LHCN-M2 (cell line): ENCODE measurements around the gene SLC17A1. TPM values are rescaled to one million over a fixed set of nuclear protein-coding genes. Genes with fewer than 3 reads are reported as not detected.
"Not testable (repeated sequence)": the region's sequence is repeated elsewhere in the genome, so short reads cannot be mapped to it uniquely, and the experiment has no call there.

Experiments used
- DNase-seq: peaks from one replicate; pipeline ENCODE4 v3.0.0-alpha.2; 2012; ENCODE audit warnings: low read depth
- total RNA-seq: library from RNA; depleted of rRNA; stranded (reverse); fragments of >200 nt; gene quantifications from 2 replicates; pipeline ENCODE4 v1.2.3, GENCODE V29; 2014; rRNA removed

The SLC17A1 gene
- total RNA-seq, 1 experiment from 2014 or later: not detected

DNA sequence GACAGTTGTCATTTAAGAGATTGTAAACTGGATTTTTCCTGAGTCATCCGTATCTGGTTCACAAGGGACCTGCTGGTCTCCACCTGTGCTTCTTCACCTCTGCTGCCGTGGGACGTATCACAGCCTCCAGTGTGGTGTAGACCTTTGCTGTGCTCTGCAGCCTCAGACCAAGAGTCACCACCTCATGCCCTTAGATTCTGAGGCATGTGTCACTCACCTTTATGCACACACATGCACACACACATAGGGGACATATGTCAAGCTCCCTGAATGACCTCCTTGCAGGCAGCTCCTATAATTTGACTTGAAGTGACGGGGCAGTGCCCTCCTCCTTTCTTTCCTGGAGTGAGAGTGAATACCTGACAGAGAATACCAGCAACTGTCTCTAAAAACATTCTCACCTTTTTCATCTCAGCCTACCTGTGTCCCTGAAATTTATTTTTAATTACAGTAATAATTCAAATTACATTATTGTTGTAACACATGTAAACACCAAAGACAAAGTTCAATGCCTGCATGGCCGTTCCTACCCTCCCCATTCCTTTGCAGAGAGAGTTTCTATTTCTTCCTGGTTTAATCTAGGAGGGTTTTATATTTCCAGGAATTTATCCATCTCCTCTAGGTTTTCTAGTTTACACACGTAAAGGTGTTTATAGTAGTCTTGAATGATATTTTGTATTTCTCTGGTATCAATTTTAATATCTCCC is 73.8 kb downstream of the SLC17A1 start:
- no peak for DNase-seq

GRCh38 chr6:25756382-25757363 is 75.2 kb downstream of the SLC17A1 start:
- peak; percentile 2 for DNase-seq

- DNase-seq: no peak
Measured at GRCh38 chr6:25755483-25755882, 76.4 kb downstream of the SLC17A1 start.

- DNase-seq: no peak
Measured at GRCh38 chr6:25754535-25754934, 77.3 kb downstream of the SLC17A1 start, which contains the start of gene SLC17A4. Gene SLC17A4, plus strand, starts transcription at chr6:25754742. Its CDS starts 7,221 bp downstream, at chr6:25761963.

DNA sequence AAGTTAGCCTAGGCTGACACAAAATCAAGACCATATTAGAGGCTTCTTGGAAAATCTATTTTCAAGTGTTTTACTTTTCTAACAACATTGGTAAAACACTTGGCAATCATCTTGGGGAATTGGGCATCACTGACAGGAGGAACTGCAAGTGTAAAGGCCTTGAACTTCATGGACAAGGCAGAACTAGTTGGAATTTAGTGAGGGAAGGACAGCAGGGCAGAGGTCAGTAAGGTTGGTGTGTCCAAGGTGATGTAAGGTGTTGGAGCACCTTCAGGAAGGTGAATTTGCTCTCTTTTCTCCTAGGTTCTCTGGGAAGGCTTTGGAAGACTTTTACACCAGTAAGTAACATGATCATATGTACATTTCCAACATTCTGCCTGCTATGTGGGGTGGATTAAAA is 78.8 kb downstream of the SLC17A1 start:
- DNase-seq: no peak

DNA sequence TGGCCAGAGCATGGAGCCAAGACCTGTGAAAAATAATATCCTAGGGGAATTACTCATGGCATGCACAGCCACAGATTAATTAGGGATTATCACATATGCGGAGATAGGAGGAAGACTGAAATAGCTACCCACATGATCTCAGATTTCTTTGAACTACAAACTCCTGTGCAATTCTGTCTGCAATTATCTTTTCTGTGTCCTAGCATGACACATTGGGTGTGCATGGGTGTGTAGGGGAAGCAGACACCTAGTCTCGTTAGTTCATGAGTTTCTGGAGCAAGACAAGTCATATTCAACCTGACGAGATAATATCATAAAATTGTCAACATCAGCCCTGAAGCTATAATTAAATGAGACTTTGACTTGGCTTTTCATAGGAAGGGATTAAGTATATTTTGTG is 80.9 kb downstream of the SLC17A1 start:
- no peak for DNase-seq

GRCh38 chr6:25749837-25750236 is 82.0 kb downstream of the SLC17A1 start:
- no peak for DNase-seq

DNA sequence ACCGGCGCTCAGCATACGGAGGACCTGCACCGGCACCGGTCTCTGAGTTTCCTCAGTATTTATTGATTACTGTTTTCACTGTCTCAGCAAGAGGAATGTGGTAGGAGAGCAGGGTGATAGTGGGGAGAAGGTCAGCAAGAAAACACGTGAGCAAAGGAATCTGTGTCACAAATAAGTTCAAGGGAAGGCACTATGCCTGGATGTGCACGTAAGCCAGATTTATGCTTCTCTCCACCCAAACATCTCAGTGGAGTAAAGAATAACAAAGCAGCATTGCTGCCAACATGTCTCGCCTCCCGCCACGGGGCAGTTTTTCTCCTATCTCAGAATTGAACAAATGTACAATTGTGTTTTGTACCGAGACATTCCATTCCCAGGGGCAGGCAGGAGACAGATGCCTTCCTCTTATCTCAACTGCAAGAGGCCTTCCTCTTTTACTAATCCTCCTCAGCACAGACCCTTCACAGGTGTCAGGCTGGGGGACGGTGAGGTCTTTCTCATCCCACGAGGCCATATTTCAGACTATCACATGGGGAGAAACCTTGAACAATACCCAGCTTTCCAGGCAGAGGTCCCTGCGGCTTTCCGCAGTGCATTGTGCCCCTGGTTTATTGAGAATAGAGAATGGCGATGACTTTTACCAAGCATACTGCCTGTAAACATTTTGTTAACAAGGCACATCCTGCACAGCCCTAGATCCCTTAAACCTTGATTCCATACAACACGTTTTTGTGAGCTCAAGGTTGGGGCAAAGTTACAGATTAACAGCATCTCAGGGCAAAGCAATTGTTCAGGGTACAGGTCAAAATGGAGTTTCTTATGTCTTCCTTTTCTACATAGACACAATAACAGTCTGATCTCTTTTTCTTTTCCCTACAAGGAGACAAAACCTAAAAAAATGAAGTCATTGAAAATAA is 83.0 kb downstream of the SLC17A1 start:
- DNase-seq: not testable (repeated sequence)

DNA sequence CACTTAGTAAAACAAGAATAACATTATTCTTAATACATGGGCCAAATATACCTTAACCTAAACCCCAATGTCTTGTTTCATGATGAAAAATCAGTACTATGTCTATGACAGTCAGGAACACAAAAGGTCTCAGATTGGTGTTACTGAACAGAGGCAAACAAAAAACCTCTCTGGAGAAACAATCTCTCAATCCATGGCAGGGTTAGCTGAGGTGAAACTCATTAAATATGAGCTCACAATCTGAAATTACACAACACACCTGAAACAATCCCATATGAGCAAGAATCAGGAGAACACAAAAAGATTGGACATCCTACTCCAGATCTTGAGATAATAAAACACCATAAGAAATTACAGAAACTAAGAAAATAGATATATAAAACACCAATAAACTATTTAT is 83.8 kb downstream of the SLC17A1 start:
- DNase-seq: no peak

DNA sequence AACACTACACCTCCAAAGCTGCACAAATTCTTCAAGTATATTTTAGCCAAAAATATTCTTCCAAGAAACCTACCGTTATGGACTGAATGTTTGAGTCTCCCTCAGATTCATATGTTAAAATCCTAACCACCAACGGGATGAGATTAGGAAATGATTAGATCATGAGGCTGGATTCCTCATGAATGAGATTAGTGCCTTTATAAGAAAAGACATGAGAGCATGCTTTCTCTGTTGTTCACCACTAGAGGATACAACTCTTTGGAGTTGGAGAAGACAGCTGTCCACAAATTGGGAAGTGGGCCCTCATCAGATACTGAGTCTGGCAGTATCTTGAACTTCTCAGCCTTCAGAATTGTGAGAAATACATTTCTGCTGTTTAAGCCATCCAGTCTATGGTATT is 84.4 kb downstream of the SLC17A1 start:
- no peak for DNase-seq

DNA sequence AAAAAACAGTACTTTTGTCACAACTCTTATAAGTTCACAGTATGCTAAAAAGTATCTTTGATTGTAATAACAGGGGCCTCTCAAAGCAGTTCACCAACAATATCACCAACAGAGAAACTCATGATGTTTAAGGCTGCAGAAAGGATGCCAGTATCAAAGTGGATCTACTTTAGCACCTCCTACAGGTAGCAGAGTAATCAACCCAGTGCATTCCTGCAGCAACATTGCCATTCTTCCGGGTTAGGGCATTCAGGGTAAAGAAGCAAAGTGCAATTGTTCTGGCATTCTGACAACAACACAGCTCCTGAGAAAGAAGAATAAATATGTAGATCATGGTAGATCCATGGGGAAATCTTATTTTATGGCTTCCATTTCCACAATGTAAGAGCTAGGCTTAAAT is 84.9 kb downstream of the SLC17A1 start:
- no peak for DNase-seq

GRCh38 chr6:25745836-25746235 is 86.0 kb downstream of the SLC17A1 start:
- DNase-seq: no peak

DNA sequence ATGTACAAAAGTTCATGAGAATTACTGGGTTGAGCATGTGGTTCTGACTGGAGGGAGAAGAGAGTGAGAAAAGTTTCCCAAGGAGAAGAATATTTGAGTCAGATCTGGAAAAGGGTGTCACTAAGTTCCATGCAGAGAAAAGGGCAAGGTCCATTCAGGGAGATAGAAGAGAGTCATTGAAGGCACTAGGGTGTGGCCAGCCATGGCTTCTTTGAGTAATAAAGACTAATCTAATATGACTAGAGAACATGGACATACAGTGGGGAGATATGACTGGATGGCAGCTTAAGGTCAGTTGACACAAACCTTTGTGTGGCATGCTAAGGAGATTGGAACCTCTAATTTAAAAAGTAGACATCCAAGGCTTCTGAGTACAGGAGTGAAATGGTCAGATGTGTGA is 88.0 kb downstream of the SLC17A1 start:
- no peak for DNase-seq

DNA sequence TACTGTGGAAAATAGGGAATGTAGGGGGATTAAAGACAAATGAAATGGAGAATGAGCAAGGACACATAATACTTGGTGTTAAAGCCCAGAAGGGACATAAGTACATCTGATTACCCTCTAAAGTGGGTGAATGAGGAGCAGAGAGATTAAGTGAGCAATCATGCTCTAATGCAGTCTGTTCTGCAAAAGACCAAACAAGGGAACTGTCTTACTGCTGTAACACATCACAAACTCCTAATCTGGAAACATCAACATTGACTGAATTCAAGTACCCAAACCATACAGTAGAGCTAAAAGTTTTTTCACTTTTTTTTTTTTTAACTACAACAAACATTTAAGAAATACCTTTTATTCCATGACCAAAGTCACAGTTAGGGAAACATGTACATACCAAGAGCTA is 96.6 kb downstream of the SLC17A1 start:
- no peak for DNase-seq

Other genes starting within 250 kb of the SLC17A1 start
- 0.19 and 0.23 TPM in 2 replicates for gene SCGN, start 179.8 kb downstream of the SLC17A1 start, total RNA-seq
- not detected in 2 replicates for gene SLC17A4, start 77.3 kb downstream of the SLC17A1 start, total RNA-seq
- gene SLC17A3, start 42.2 kb upstream of the SLC17A1 start, total RNA-seq: not detected in 2 replicates
- not detected in 2 replicates for gene SLC17A2, start 98.6 kb upstream of the SLC17A1 start, total RNA-seq
- 9.4 and 12.5 TPM in 2 replicates for gene TRIM38, start 130.8 kb upstream of the SLC17A1 start, total RNA-seq